Smooth muscle cell (in vitro differentiated cells): Measurements from ENCODE around the gene USP3. TPM values are rescaled to one million over a fixed set of nuclear protein-coding genes. Genes with fewer than 3 reads are reported as not detected.

Source experiments
- DNase-seq: peaks from one replicate; lab custom pipeline; 2025; ENCODE audit not compliant: unreplicated experiment; lab: John Stamatoyannopoulos, UW
- H2AFZ ChIP-seq: fragments of 200-600 bp; sonication (generic); 2 replicates; pipeline ENCODE4 v1.6.0; 2016; ENCODE audit warnings: antibody characterized with exemption, low read depth, mild to moderate bottlenecking
- H3F3A ChIP-seq: fragments of 200-600 bp; sonication (generic); 2 replicates; pipeline ENCODE4 v1.6.0; 2017; ENCODE audit warnings: antibody characterized with exemption, low read depth
- H3K27ac ChIP-seq: fragments of 200-600 bp; sonication (generic); 2 replicates; pipeline ENCODE4 v1.5.1; 2016; ENCODE audit warnings: low read depth, mild to moderate bottlenecking
- H3K27me3 ChIP-seq: fragments of 200-600 bp; sonication (generic); 2 replicates; pipeline ENCODE4 v1.6.1; 2016; ENCODE audit warnings: low read depth, mild to moderate bottlenecking
- H3K36me3 ChIP-seq: fragments of 200-600 bp; sonication (generic); 2 replicates; pipeline ENCODE4 v1.5.1; 2016; ENCODE audit warnings: low read depth
- H3K4me1 ChIP-seq: fragments of 200-600 bp; sonication (generic); 2 replicates; pipeline ENCODE4 v1.5.1; 2016; ENCODE audit warnings: low read depth
- H3K4me2 ChIP-seq: fragments of 200-600 bp; sonication (generic); 2 replicates; pipeline ENCODE4 v1.6.0; 2016; ENCODE audit warnings: mild to moderate bottlenecking
- H3K4me3 ChIP-seq: fragments of 200-600 bp; sonication (generic); 2 replicates; pipeline ENCODE4 v1.5.1; 2016; ENCODE audit warnings: mild to moderate bottlenecking
- H3K79me2 ChIP-seq: fragments of 200-600 bp; sonication (generic); 2 replicates; pipeline ENCODE4 v1.6.0; 2016; ENCODE audit warnings: low read depth, mild to moderate bottlenecking
- H3K9ac ChIP-seq: fragments of 200-600 bp; sonication (generic); 2 replicates; pipeline ENCODE4 v1.6.0; 2016; ENCODE audit warnings: low read depth
- H3K9me3 ChIP-seq: fragments of 200-600 bp; sonication (generic); replicated peaks from 2 replicates; pipeline ENCODE4 v1.5.1; 2016; ENCODE audit warnings: low read depth
- H4K20me1 ChIP-seq: fragments of 200-600 bp; sonication (generic); 2 replicates; pipeline ENCODE4 v1.6.0; 2016; ENCODE audit warnings: low read depth
- whole genome bisulfite sequencing: methylation state at CpG from one replicate; pipeline ENCODE4 v1.1.7; 2016; ENCODE audit warnings: low lambda C conversion rate; 5-methylcytosine and 5-hydroxymethylcytosine counted together
- polyA plus RNA-seq: library from polyadenylated mRNA; unstranded; fragments of >200 nt; fragmentation: Nextera tagmentation; extraction: Ambion mirVana; gene quantifications from 2 replicates; pipeline ENCODE4 v1.2.1, GENCODE V29; 2016
- total RNA-seq: library from RNA; depleted of rRNA; stranded (reverse); fragments of >200 nt; gene quantifications from 2 replicates; pipeline ENCODE4 v1.2.3, GENCODE V29; 2014
- TF ChIP-seq, protein P1 (sequence below): fragments of 200-600 bp; sonication (generic); IDR thresholded peaks from 2 replicates; pipeline ENCODE4 v1.5.1; 2017; ENCODE audit warnings: borderline replicate concordance, mild to moderate bottlenecking, antibody characterized with exemption; ENCODE audit not compliant: insufficient read depth, poor library complexity, severe bottlenecking

USP3 gene
- total and polyA plus RNA-seq, 2 experiments from 2014 or later = 17.1 to 26.2 TPM

DNA sequence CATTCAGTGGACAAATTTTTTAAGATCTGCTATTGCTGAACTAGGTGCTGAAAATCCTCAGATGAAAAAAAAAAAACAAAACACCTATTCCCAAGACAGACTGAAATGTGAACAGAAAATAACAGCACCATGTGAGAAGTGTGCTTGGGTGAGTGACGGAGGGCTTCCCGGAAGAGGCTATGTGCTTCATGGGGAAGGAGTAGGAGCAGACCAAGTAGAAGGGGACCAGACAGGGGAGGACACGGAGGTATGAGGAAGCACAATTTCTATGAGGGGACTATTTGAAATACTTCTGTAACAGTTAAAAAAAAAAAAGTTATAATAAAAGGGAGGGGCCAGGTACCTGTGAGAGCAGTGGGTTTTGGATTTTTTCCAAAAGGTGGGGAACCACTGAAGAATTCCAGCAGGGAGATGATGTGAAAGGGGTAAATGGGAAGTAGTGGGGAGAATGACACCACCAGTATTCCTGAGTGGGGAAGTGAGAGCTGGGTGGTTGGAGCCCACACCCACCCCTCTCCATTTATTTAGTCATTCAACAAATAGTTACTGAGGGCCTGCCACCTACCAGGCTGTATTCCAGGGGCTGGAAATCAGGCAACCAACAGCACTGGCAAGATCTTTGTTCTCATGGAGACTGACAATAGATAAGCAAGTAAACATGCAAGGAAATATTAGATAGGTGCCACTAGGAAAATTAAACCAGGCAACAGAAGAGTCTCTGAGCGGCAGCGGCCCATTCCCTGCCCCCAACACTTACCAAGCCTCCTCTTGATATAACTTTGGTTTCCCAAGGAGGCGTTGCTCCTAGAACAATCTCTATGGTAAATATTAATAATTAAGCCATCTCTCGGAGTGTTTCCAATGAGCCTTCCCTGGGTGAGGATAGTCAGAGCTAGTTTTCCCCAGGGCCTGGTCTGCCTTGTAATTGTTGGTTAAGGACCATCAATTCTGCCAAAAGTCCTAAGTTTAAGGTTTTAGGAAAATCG is 3.8 kb upstream of the USP3 start:
- no peak for DNase-seq
- WGBS = 84% methylated on average over 8 of the region's 8 CpGs
- no peak overlapping the region for H2AFZ ChIP-seq
- no peaks in the 10 kb centered on the region for H3K9me3 ChIP-seq
- peaks cover under 1% of the 10 kb centered on the region for H4K20me1 ChIP-seq
- H3K27me3 ChIP-seq = no peaks in the 10 kb centered on the region
- peaks cover 13% of the 10 kb centered on the region for H3K4me1 ChIP-seq
- peak overlapping the region; percentile 98 for H3K27ac ChIP-seq
- TF ChIP-seq, protein P1, sequence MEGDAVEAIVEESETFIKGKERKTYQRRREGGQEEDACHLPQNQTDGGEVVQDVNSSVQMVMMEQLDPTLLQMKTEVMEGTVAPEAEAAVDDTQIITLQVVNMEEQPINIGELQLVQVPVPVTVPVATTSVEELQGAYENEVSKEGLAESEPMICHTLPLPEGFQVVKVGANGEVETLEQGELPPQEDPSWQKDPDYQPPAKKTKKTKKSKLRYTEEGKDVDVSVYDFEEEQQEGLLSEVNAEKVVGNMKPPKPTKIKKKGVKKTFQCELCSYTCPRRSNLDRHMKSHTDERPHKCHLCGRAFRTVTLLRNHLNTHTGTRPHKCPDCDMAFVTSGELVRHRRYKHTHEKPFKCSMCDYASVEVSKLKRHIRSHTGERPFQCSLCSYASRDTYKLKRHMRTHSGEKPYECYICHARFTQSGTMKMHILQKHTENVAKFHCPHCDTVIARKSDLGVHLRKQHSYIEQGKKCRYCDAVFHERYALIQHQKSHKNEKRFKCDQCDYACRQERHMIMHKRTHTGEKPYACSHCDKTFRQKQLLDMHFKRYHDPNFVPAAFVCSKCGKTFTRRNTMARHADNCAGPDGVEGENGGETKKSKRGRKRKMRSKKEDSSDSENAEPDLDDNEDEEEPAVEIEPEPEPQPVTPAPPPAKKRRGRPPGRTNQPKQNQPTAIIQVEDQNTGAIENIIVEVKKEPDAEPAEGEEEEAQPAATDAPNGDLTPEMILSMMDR = no peak
- no peaks in the 10 kb centered on the region for H3K36me3 ChIP-seq
- peaks cover 5% of the 10 kb centered on the region for H3K79me2 ChIP-seq
- H3K4me2 ChIP-seq = peak overlapping the region; percentile 54
- H3F3A ChIP-seq = peaks cover 12% of the 10 kb centered on the region
- peak overlapping the region; percentile 9 for H3K4me3 ChIP-seq
- no peak overlapping the region for H3K9ac ChIP-seq

GRCh38 chr15:63501256-63502089 is 2.9 kb upstream of the USP3 start:
- peaks cover 20% of the 10 kb centered on the region for H3K4me1 ChIP-seq
- H3K36me3 ChIP-seq = no peaks in the 10 kb centered on the region
- H2AFZ ChIP-seq = no peak overlapping the region
- WGBS = 16% methylated on average over 21 of the region's 21 CpGs
- DNase-seq = peak; percentile 19
- H3K27ac ChIP-seq = peak overlapping the region; percentile 98
- peak overlapping the region; percentile 13 for H3K9ac ChIP-seq
- H3F3A ChIP-seq = peaks cover 14% of the 10 kb centered on the region
- H4K20me1 ChIP-seq = peaks cover 9% of the 10 kb centered on the region
- H3K4me3 ChIP-seq = peak overlapping the region; percentile 9
- H3K79me2 ChIP-seq = peaks cover 14% of the 10 kb centered on the region
- TF ChIP-seq, protein P1 = no peak
- H3K27me3 ChIP-seq = no peaks in the 10 kb centered on the region
- no peaks in the 10 kb centered on the region for H3K9me3 ChIP-seq
- peak overlapping the region; percentile 54 for H3K4me2 ChIP-seq

- Histone ChIP-seq H3K4me1 (peaks cover 20% of the 10 kb centered on the region), H3K27ac (peak overlapping the region; percentile 98), H3K9me3 (no peaks in the 10 kb centered on the region), H3K4me2 (peak overlapping the region; percentile 54), H3K4me3 (no peak overlapping the region), H3K9ac (peak overlapping the region; percentile 86), H2AFZ (no peak overlapping the region), H3F3A (peaks cover 16% of the 10 kb centered on the region), H3K27me3 (no peaks in the 10 kb centered on the region), H3K79me2 (peaks cover 22% of the 10 kb centered on the region), H4K20me1 (peaks cover 17% of the 10 kb centered on the region), H3K36me3 (no peaks in the 10 kb centered on the region)
- no peak for DNase-seq
- 38% methylated on average over 15 of the region's 15 CpGs for WGBS
- TF ChIP-seq, protein P1 = no peak
These were observed 2.1 kb upstream of the USP3 start for GRCh38 chr15:63502137-63502766.
